ENCODE results near the gene AOC3. TPM values are rescaled to one million over a fixed set of nuclear protein-coding genes. Genes with fewer than 3 reads are reported as not detected.
A peak's percentile ranks its signal among the peaks of the same experiment; 100 is the strongest.

AOC3 gene
- total RNA-seq, 4 donors from 2014 or later = 49.0 to 74.1 (median 53.0) TPM

DNA sequence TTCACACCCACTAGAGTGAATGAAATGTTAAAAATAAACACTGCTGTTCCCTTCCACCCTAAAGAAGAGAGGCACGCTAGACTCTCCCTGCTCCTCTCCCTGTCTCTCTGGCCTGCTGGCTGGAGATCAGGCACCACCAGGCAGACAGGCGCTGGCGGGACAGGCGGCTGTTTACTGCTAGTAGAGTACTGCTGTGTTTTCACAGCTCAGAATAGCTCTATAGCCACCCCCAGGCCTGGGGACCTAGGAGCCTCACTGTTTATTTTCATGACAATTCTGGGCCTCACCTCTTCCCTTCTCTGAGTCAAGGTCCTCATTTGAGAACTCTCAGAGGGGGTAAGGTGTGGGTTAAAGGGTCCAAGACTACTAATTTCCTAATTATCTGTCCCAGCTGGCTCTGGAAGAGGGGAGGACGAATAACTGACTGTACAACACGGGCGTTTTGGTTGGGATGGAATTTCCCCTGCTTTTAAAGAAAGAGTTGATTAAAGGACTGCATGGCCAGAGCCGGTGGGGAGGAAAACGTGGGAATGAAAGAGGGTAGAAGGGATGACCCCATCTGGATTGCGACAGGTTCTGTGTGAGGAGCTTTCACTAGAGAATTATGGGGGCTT is 40.6 kb downstream of the AOC3 start:
- no peak overlapping the region for H3K4me3 ChIP-seq

DNA sequence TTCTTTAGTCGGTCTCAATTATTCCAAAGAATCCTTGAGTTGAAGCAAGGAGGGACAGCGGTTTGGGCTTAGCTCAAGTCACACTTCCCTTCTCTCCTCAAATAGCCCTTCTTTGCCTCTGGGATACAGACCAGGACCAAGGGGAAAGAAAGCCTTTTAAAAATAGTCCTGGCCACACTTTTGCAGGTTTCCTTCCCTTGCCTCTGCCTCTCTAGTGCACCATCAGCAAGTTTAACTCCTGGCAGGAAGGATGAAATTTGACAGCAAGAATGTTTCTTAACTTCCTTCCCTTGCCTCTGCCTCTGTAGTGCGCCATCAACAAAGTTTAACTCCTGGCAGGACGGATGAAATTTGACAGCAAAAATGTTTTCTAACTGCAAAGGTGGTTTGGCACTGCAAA is 42.4 kb downstream of the AOC3 start:
- 17 to 31% methylated on average over 4 of the region's 4 CpGs for WGBS, 2 donors
- H3K9me3 ChIP-seq = no peaks in the 10 kb centered on the region

More for the DNA sequence above, 40.6 kb downstream of the AOC3 start:
- WGBS, 2 donors = 23 to 33% methylated on average over 10 of the region's 10 CpGs
- Histone ChIP-seq H3K27ac (peak overlapping the region in 3 of 4 donors; percentile 57 to 79 (median 70)), H3K9me3 (no peaks in the 10 kb centered on the region), H3K27me3 (no peaks in the 10 kb centered on the region), H3K36me3 (no peaks in the 10 kb centered on the region), H3K4me1 (peaks cover 0 to 24% (median 5%) of the 10 kb centered on the region in 4 donors)
- peak in 1 of 2 donors; percentile 33 for DNase-seq (ENCODE audit: low spot score in 2 of 2)
- TF ChIP-seq POLR2A (IDR thresholded peaks at IDR 0.05) = no peak
- no peak for TF ChIP-seq EP300 (IDR thresholded peaks at IDR 0.05)
- TF ChIP-seq, protein P1, sequence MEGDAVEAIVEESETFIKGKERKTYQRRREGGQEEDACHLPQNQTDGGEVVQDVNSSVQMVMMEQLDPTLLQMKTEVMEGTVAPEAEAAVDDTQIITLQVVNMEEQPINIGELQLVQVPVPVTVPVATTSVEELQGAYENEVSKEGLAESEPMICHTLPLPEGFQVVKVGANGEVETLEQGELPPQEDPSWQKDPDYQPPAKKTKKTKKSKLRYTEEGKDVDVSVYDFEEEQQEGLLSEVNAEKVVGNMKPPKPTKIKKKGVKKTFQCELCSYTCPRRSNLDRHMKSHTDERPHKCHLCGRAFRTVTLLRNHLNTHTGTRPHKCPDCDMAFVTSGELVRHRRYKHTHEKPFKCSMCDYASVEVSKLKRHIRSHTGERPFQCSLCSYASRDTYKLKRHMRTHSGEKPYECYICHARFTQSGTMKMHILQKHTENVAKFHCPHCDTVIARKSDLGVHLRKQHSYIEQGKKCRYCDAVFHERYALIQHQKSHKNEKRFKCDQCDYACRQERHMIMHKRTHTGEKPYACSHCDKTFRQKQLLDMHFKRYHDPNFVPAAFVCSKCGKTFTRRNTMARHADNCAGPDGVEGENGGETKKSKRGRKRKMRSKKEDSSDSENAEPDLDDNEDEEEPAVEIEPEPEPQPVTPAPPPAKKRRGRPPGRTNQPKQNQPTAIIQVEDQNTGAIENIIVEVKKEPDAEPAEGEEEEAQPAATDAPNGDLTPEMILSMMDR (IDR thresholded peaks at IDR 0.05) = no peak

DNA sequence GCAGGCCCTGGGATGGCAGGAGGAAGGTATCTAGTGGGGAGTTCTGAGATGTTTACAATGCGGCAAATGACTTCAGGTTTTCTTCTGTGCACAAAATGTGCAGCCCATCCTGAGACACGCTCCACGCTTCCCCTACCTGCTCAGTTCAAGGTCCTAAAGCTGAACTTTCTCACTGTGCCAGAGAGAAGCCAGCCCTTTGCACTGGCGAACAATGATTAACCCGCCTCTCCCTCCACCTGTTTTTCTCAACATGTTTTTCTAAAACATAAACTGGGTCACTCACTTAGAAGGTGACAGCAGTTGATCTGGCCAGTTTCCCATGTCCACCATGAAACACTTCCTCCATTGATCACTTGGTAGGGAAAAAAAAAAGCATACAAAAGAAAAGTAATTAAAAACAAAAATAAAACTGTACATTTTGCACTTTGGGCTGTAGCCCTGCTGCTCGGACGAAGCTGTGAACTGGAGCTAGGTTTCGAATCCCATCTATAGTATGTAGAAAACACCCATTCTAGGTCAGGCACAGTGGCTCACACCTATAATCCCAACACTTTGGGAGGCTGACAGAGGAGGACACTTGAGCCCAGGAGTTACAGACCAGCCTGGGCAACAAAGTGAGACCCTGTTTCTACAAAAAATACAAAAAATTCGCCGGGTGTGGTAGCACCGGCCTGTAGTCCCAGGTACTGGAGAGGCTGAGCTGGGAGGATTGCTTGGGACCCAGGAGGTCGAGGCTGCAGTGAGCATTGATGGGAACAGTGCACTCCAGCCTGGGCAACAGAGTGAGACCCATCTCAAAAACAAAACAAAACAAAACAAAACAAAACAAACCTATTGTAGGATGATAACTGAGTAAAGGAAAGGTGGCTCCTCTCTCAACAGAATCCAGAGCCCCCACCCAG is 43.5 kb downstream of the AOC3 start:
- Histone ChIP-seq H3K9me3 (no peaks in the 10 kb centered on the region), H3K4me3 (no peak overlapping the region), H3K4me1 (peaks cover 0 to 24% (median 5%) of the 10 kb centered on the region in 4 donors), H3K36me3 (no peaks in the 10 kb centered on the region), H3K27ac (no peak overlapping the region), H3K27me3 (no peaks in the 10 kb centered on the region)
- 82 to 83% methylated on average over 12 of the region's 12 CpGs for WGBS, 2 donors
- no peak for DNase-seq (ENCODE audit: low spot score in 2 of 2)
- TF ChIP-seq EP300 (IDR thresholded peaks at IDR 0.05) (no peak), POLR2A (IDR thresholded peaks at IDR 0.05) (no peak)
- TF ChIP-seq, protein P1 (IDR thresholded peaks at IDR 0.05) = no peak

More for the DNA sequence above, 42.4 kb downstream of the AOC3 start:
- no peak overlapping the region for H3K4me3 ChIP-seq
- no peak for DNase-seq (ENCODE audit: low spot score in 2 of 2)
- H3K27me3 ChIP-seq = no peaks in the 10 kb centered on the region
- peak overlapping the region in 1 of 4 donors; percentile 6 for H3K27ac ChIP-seq
- no peaks in the 10 kb centered on the region for H3K36me3 ChIP-seq
- TF ChIP-seq POLR2A (IDR thresholded peaks at IDR 0.05) (no peak), EP300 (IDR thresholded peaks at IDR 0.05) (peak in 1 of 2 donors; percentile 31)
- TF ChIP-seq, protein P1 (IDR thresholded peaks at IDR 0.05) = no peak
- H3K4me1 ChIP-seq = peaks cover 0 to 24% (median 5%) of the 10 kb centered on the region in 4 donors

DNA sequence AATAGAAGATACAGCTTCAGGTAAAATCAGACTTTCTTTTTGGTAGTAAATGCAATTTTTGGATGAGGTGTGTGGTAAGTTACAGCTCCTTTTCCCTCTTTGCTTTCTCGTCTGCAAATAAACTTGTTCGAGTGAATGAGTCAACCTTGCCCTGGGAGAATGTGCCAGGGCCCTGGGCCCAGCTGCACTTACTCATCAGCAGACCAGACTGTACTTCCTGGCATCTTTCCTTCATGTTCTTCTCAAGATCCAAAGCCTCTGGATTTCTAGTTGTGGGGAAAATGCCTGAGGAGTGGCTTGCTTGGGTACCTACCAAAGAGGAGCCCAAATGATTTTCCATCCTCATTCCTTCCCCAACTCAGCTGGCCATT is 44.2 kb downstream of the AOC3 start:
- Histone ChIP-seq H3K4me3 (no peak overlapping the region), H3K27me3 (no peaks in the 10 kb centered on the region), H3K4me1 (peaks cover 0 to 24% (median 5%) of the 10 kb centered on the region in 4 donors), H3K36me3 (no peaks in the 10 kb centered on the region), H3K27ac (no peak overlapping the region), H3K9me3 (no peaks in the 10 kb centered on the region)
- peak in 1 of 2 donors; percentile 50 for DNase-seq (ENCODE audit: low spot score in 2 of 2)
- 25 to 47% methylated on average over 2 of the region's 2 CpGs for WGBS, 2 donors
- TF ChIP-seq POLR2A (IDR thresholded peaks at IDR 0.05) (no peak), EP300 (IDR thresholded peaks at IDR 0.05) (no peak)
- TF ChIP-seq, protein P1 (IDR thresholded peaks at IDR 0.05) = no peak
